Body of pancreas (tissue), 4 donors: ENCODE data around the gene KCNA10.

Experiments
- CTCF ChIP-seq, 7 experiments: fragments of 450-650 bp in 4 of 7; fragments of 200-600 bp in 3 of 7; sonication (generic) in 3 of 7; IDR thresholded peaks; one replicate each; pipeline ENCODE4 v1.5.1; 2016 to 2019; ENCODE audit warnings: antibody characterized with exemption in 7 of 7
- POLR2A ChIP-seq, 3 donors: fragments of 450-650 bp; IDR thresholded peaks; one replicate each; pipeline ENCODE4 v1.6.1; 2016; ENCODE audit warnings: antibody characterized with exemption in 3 of 3, mild to moderate bottlenecking in 2 of 3

- TF ChIP-seq CTCF (IDR thresholded peaks at IDR 0.05) (no peak), POLR2A (IDR thresholded peaks at IDR 0.05) (no peak)
These were observed 24.2 kb downstream of the KCNA10 start for GRCh38 chr1:110494522-110495406.
